ENCODE data around the gene MTA3. TPM values are rescaled to one million over a fixed set of nuclear protein-coding genes. Genes with fewer than 3 reads are reported as not detected.

MTA3 gene
- polyA plus RNA-seq, 3 donors, result 2.0 to 4.5 (median 2.2) TPM

DNA sequence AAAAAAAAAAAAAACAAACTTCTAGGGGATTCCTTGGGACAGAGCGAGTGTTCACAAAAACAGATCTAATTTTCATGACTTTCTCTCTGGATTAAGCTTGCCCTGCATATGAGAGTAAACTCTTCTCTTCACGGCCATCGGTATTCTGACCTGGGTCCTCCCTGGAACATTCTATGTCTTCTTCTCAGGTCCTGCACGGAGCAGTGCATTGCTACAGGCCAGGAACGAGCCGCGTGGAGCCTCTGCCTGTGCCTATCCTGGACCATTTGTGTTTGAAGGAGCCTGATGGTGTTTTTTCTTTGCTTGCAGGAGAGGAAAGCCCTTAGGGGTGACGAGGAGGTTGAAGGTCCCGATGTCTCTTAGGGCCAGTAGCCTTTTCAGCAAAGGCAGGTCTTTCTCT lies 197.3 kb downstream of the MTA3 start:
- H3K9me3 ChIP-seq (replicated peaks in 1 of 2; ENCODE audit: control insufficient read depth in 1 of 2, insufficient read depth in 1 of 2, low read length in 2 of 2), result peaks cover 0 to 2% of the 10 kb centered on the region in 2 donors
- no peak overlapping the region for H3K4me3 ChIP-seq (replicated peaks in 1 of 3; ENCODE audit: low read depth in 2 of 3, low read length in 3 of 3)
- Mint-ChIP-seq H3K4me1 (peaks cover 58% of the 10 kb centered on the region), H3K27ac (peak overlapping the region in 3 of 7 donors; percentile 13 to 41 (median 14)), H3K36me3 (peaks cover 10 to 12% of the 10 kb centered on the region in 2 donors), H3K27me3 (ENCODE audit: low read depth in 3 of 3) (peaks cover 0 to 3% (median 1%) of the 10 kb centered on the region in 3 donors), H3K9me3 (peaks cover 0 to 7% (median 1%) of the 10 kb centered on the region in 7 donors), H3K4me3 (no peak overlapping the region)
- no peaks in the 10 kb centered on the region for H3K79me2 ChIP-seq (ENCODE audit: insufficient read depth, low read length)
- peaks cover 59 to 63% of the 10 kb centered on the region in 2 donors for H3K4me1 ChIP-seq (ENCODE audit: control insufficient read depth in 1 of 2, insufficient read depth in 2 of 2, low read length in 2 of 2)
- H3K27ac ChIP-seq (ENCODE audit: low read depth in 1 of 2, low read length in 2 of 2), result no peak overlapping the region
- no peaks in the 10 kb centered on the region for H3K36me3 ChIP-seq (replicated peaks in 1 of 2; ENCODE audit: control insufficient read depth in 1 of 2, insufficient read depth in 2 of 2, low read length in 2 of 2)
- no peak overlapping the region for H3K4me2 ChIP-seq (replicated peaks; ENCODE audit: extremely low read depth, low read length, poor library complexity, severe bottlenecking)
- 93% methylated on average over 8 of the region's 9 CpGs for WGBS (ENCODE audit: insufficient coverage)
- no peak overlapping the region for H2AFZ ChIP-seq (ENCODE audit: insufficient read depth, low read depth, low read length, poor library complexity, severe bottlenecking)
- no peak for DNase-seq
- intact Hi-C loops (cut with micrococcal nuclease), result no loop called here
- no peaks in the 10 kb centered on the region for H3K27me3 ChIP-seq (ENCODE audit: control insufficient read depth in 2 of 2, insufficient read depth in 2 of 2, low read length in 2 of 2)
- no peak overlapping the region for H3K9ac ChIP-seq (ENCODE audit: insufficient read depth, low read length, poor library complexity, severe bottlenecking)
- H4K20me1 ChIP-seq (ENCODE audit: insufficient read depth, low read length), result no peaks in the 10 kb centered on the region
- TF ChIP-seq, protein P1, sequence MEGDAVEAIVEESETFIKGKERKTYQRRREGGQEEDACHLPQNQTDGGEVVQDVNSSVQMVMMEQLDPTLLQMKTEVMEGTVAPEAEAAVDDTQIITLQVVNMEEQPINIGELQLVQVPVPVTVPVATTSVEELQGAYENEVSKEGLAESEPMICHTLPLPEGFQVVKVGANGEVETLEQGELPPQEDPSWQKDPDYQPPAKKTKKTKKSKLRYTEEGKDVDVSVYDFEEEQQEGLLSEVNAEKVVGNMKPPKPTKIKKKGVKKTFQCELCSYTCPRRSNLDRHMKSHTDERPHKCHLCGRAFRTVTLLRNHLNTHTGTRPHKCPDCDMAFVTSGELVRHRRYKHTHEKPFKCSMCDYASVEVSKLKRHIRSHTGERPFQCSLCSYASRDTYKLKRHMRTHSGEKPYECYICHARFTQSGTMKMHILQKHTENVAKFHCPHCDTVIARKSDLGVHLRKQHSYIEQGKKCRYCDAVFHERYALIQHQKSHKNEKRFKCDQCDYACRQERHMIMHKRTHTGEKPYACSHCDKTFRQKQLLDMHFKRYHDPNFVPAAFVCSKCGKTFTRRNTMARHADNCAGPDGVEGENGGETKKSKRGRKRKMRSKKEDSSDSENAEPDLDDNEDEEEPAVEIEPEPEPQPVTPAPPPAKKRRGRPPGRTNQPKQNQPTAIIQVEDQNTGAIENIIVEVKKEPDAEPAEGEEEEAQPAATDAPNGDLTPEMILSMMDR (IDR thresholded peaks at IDR 0.05), result no peak

DNA sequence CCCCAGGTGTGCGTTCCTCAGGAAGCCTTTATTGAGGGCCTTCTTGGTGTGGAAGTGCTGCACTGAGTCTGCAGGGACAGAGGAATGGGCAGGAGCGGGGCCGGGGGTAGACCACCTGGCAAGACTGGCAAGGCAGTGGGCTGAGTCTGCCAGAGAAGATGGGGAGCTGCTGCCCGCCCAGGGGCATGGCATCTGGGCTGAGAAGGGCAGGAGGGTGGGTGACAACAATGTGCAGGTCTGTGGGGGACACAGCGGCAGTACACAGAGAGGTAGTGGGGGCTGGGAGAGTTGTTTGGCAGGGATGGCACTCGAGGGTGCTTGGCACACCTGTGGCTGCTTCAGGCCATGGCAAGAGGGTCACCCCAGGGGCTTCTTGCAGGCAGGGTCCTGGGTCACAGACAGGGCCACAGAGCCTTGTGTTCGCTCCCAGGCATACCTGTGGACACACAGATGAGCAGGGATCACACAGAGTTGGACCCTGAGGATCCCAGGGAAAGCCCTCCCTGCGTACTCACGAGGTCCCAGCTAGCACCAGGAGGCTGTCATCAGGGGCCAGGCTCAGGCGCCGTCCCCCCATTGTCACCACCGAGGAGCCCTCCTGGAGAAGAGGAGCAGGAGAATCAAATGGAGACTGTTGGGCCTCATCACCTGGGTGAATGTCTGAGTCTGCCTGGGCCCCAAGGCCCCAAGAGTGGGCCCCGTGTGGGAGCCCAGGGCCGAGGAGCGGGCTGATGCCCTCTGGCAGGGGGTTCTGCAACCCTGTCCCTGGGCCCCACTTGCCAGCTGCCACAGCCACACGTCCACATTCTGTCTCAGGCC lies 198.9 kb downstream of the MTA3 start:
- no peak overlapping the region for H3K9ac ChIP-seq (ENCODE audit: insufficient read depth, low read length, poor library complexity, severe bottlenecking)
- no peak overlapping the region for H2AFZ ChIP-seq (ENCODE audit: insufficient read depth, low read depth, low read length, poor library complexity, severe bottlenecking)
- 93% methylated on average over 14 of the region's 16 CpGs for WGBS (ENCODE audit: insufficient coverage)
- H3K9me3 ChIP-seq (replicated peaks in 1 of 2; ENCODE audit: control insufficient read depth in 1 of 2, insufficient read depth in 1 of 2, low read length in 2 of 2), result peaks cover 0 to 2% of the 10 kb centered on the region in 2 donors
- Mint-ChIP-seq H3K4me1 (peaks cover 51% of the 10 kb centered on the region), H3K36me3 (peaks cover 7 to 12% of the 10 kb centered on the region in 2 donors), H3K27ac (peak overlapping the region in 2 of 7 donors; percentile 21 to 23), H3K9me3 (peaks cover 0 to 5% (median 0%) of the 10 kb centered on the region in 7 donors), H3K27me3 (ENCODE audit: low read depth in 3 of 3) (peaks cover 0 to 3% (median 1%) of the 10 kb centered on the region in 3 donors), H3K4me3 (no peak overlapping the region)
- no peaks in the 10 kb centered on the region for H4K20me1 ChIP-seq (ENCODE audit: insufficient read depth, low read length)
- peaks cover 58 to 59% of the 10 kb centered on the region in 2 donors for H3K4me1 ChIP-seq (ENCODE audit: control insufficient read depth in 1 of 2, insufficient read depth in 2 of 2, low read length in 2 of 2)
- TF ChIP-seq, protein P1 (IDR thresholded peaks at IDR 0.05), result no peak
- no peaks in the 10 kb centered on the region for H3K36me3 ChIP-seq (replicated peaks in 1 of 2; ENCODE audit: control insufficient read depth in 1 of 2, insufficient read depth in 2 of 2, low read length in 2 of 2)
- no peak overlapping the region for H3K4me2 ChIP-seq (replicated peaks; ENCODE audit: extremely low read depth, low read length, poor library complexity, severe bottlenecking)
- DNase-seq, result no peak
- no peaks in the 10 kb centered on the region for H3K27me3 ChIP-seq (ENCODE audit: control insufficient read depth in 2 of 2, insufficient read depth in 2 of 2, low read length in 2 of 2)
- H3K4me3 ChIP-seq (replicated peaks in 1 of 3; ENCODE audit: low read depth in 2 of 3, low read length in 3 of 3), result no peak overlapping the region
- no peaks in the 10 kb centered on the region for H3K79me2 ChIP-seq (ENCODE audit: insufficient read depth, low read length)
- H3K27ac ChIP-seq (ENCODE audit: low read depth in 1 of 2, low read length in 2 of 2), result no peak overlapping the region
- intact Hi-C loops (cut with micrococcal nuclease), result no loop called here
